HepG2 (cell line): Measurements from ENCODE around the gene MYH3. TPM values are rescaled to one million over a fixed set of nuclear protein-coding genes. Genes with fewer than 3 reads are reported as not detected.

Experiments used
- ATAC-seq: fragments of 200-7000 bp; cut with Tn5 transposase; 3 replicates; pipeline ENCODE4 v1.9.1; 2020; ENCODE audit warnings: mild to moderate bottlenecking, moderate library complexity
- BruUV-seq: library from RNA; stranded (reverse); fragments of 400-500 nt; replicated peaks from 2 replicates; lab custom pipeline; 2021; lab: Mats Ljungman, UMichigan
- CTCF ChIA-PET: fragments of 300-600 bp; formaldehyde crosslinking; extraction: SDS; loops from one replicate; lab custom pipeline; 2021; ENCODE audit warnings: low total read pairs, inconsistent platforms, low intra/inter-chr PET ratio; lab: Yijun Ruan, JAX
- POLR2A ChIA-PET: fragments of 350-600 bp; sonication (Branson Sonifier 250); formaldehyde crosslinking; loops from one replicate; lab custom pipeline; 2020; ENCODE audit warnings: antibody characterized with exemption, inconsistent platforms; lab: Yijun Ruan, JAX
- DNase-seq: peaks from one replicate; pipeline ENCODE4 v3.0.0-alpha.2; 2015; ENCODE audit warnings: low spot score
- FAIRE-seq: peaks from 3 replicates; lab custom pipeline; 2011; peaks lifted over from hg19 to GRCh38; lab: Jason Lieb, UNC
- H2AFZ ChIP-seq: one replicate; pipeline ENCODE4 v1.6.1; 2011; ENCODE audit warnings: low read length, inconsistent platforms
- H3K27ac ChIP-seq: fragments of 300-600 bp; 3 replicates; pipeline ENCODE4 v1.8.0; 2011; ENCODE audit warnings: mixed run types, mild to moderate bottlenecking, mixed read lengths, low read length, inconsistent platforms; ENCODE audit not compliant: insufficient read depth; ENCODE audit errors: extremely low read length
- H3K27me3 ChIP-seq, 2 experiments: fragments of 200-600 bp in 1 of 2; 2 replicates in 1 of 2; 3 replicates in 1 of 2; pipeline versions ENCODE4 v1.6.0 to v1.8.0; 2011; ENCODE audit warnings: low read length in 2 of 2, mild to moderate bottlenecking in 2 of 2, moderate library complexity in 2 of 2, inconsistent platforms in 1 of 2; ENCODE audit not compliant: insufficient read depth in 2 of 2, control insufficient read depth in 1 of 2
- H3K36me3 ChIP-seq, 2 experiments: fragments of 200-600 bp in 1 of 2; replicated peaks in 1 of 2; 2 replicates in 1 of 2; 3 replicates in 1 of 2; pipeline versions ENCODE4 v1.5.1 to v1.8.0; 2011; ENCODE audit warnings: low read length in 2 of 2, inconsistent platforms in 1 of 2; ENCODE audit not compliant: insufficient read depth in 2 of 2, control insufficient read depth in 1 of 2
- H3K4me1 ChIP-seq: 2 replicates; pipeline ENCODE4 v1.5.1; 2012; ENCODE audit warnings: low read length, inconsistent platforms; ENCODE audit not compliant: insufficient read depth
- H3K4me2 ChIP-seq: 2 replicates; pipeline ENCODE4 v1.6.0; 2011; ENCODE audit warnings: low read depth, low read length, inconsistent platforms
- H3K4me3 ChIP-seq, 3 experiments: fragments of 200-600 bp in 1 of 3; sonication (generic), shearing (Covaris generic) in 1 of 3; replicated peaks in 1 of 3; 2 replicates each; pipeline ENCODE4 v1.5.1; 2011 to 2016; ENCODE audit warnings: low read length in 3 of 3, inconsistent platforms in 2 of 3, low read depth in 2 of 3, mild to moderate bottlenecking in 2 of 3, control low read depth in 1 of 3, mixed read lengths in 1 of 3; ENCODE audit not compliant: insufficient read depth in 1 of 3
- H3K79me2 ChIP-seq: one replicate; pipeline ENCODE4 v1.6.1; 2011; ENCODE audit warnings: low read length, inconsistent platforms; ENCODE audit not compliant: insufficient read depth
- H3K9ac ChIP-seq: 2 replicates; pipeline ENCODE4 v1.6.0; 2011; ENCODE audit warnings: mild to moderate bottlenecking, low read depth, low read length, inconsistent platforms; ENCODE audit not compliant: insufficient read depth
- H3K9me3 ChIP-seq: 2 replicates; pipeline ENCODE4 v1.5.1; 2012; ENCODE audit warnings: mild to moderate bottlenecking, low read length
- H4K20me1 ChIP-seq: 2 replicates; pipeline ENCODE4 v1.6.0; 2011; ENCODE audit warnings: inconsistent platforms, mild to moderate bottlenecking, low read length, moderate library complexity; ENCODE audit not compliant: insufficient read depth
- GFI1 ChIP-seq: sonication (generic); formaldehyde crosslinking; IDR thresholded peaks from 2 replicates; pipeline ENCODE4 v1.5.0; 2020; ENCODE audit warnings: missing genetic modification reagents, mild to moderate bottlenecking, borderline replicate concordance
- IRF9 ChIP-seq: sonication (generic); formaldehyde crosslinking; IDR thresholded peaks from 2 replicates; pipeline ENCODE4 v1.8.0; 2022; ENCODE audit warnings: missing genetic modification reagents, mild to moderate bottlenecking, borderline replicate concordance
- MATR3 ChIP-seq: sonication (generic); formaldehyde crosslinking; IDR thresholded peaks from 2 replicates; pipeline ENCODE4 v1.4.0; 2020; ENCODE audit warnings: missing genetic modification reagents
- MBNL3 ChIP-seq: fragments of 250-450 bp; sonication (Bioruptor Pico); conservative IDR thresholded peaks from 2 replicates; pipeline ENCODE4 v1.8.0; 2022; ENCODE audit warnings: mild to moderate bottlenecking, inconsistent platforms
- NCOA5 ChIP-seq: sonication (generic); formaldehyde crosslinking; IDR thresholded peaks from 2 replicates; pipeline ENCODE4 v1.4.0; 2020; ENCODE audit warnings: missing genetic modification reagents
- PAX8 ChIP-seq: sonication (generic); formaldehyde crosslinking; IDR thresholded peaks from 2 replicates; pipeline ENCODE4 v1.8.0; 2022; ENCODE audit warnings: mild to moderate bottlenecking, missing genetic modification reagents, borderline replicate concordance
- SMAD9 ChIP-seq: sonication (generic); formaldehyde crosslinking; IDR thresholded peaks from 2 replicates; pipeline ENCODE4 v1.5.1; 2020; ENCODE audit warnings: mild to moderate bottlenecking, missing genetic modification reagents
- SRY ChIP-seq: sonication (generic); formaldehyde crosslinking; IDR thresholded peaks from 2 replicates; pipeline ENCODE4 v1.8.0; 2022; ENCODE audit warnings: mild to moderate bottlenecking, missing genetic modification reagents
- ZBED4 ChIP-seq: sonication (generic); formaldehyde crosslinking; IDR thresholded peaks from 2 replicates; pipeline ENCODE4 v1.4.0; 2020; ENCODE audit warnings: missing genetic modification reagents, borderline replicate concordance
- ZNF331 ChIP-seq: sonication (generic); formaldehyde crosslinking; IDR thresholded peaks from 2 replicates; pipeline ENCODE4 v1.4.0; 2020; ENCODE audit warnings: missing genetic modification reagents
- ZNF558 ChIP-seq: sonication (generic); formaldehyde crosslinking; IDR thresholded peaks from 2 replicates; pipeline ENCODE4 v1.9.0; 2022; ENCODE audit warnings: mild to moderate bottlenecking, missing genetic modification reagents, borderline replicate concordance
- WGBS: methylation state at CpG from one replicate; pipeline ENCODE4 v1.1.6; 2017; ENCODE audit warnings: low lambda C conversion rate; 5-methylcytosine and 5-hydroxymethylcytosine counted together
- in situ Hi-C: cut with HindIII; loops from 2 replicates; pipeline ENCODE4 v1.10.0; 2017; ENCODE audit warnings: low pct_unique_long_range_greater_than_20kb; ENCODE audit not compliant: extremely low pct_ligation_motif_present
- intact Hi-C: fragments of 100-400 bp; cut with micrococcal nuclease; formaldehyde crosslinking; loops from one replicate; pipeline ENCODE4 v1.10.0; 2022; ENCODE audit not compliant: unreplicated experiment
- polyA plus RNA-seq, 8 experiments: library from polyadenylated mRNA; depleted of rRNA in 3 of 8; stranded (reverse) in 7 of 8; unstranded in 1 of 8; fragments of >200 nt; fragmentation: Illumina TruSeq in 4 of 8; extraction: Trizol in 4 of 8; gene quantifications; 2 replicates each; pipeline versions ENCODE4 v1.2.1 to v1.2.3, GENCODE V29; 2011 to 2016; ENCODE audit warnings: low read depth in 4 of 8, missing spikeins in 1 of 8, mixed read lengths in 1 of 8; ENCODE audit not compliant: insufficient read depth in 1 of 8
- total RNA-seq, 5 experiments: library from RNA; depleted of rRNA; stranded (reverse); fragments of >200 nt; fragmentation: Illumina TruSeq; extraction: Trizol; gene quantifications; 2 replicates each; pipeline ENCODE4 v1.2.3, GENCODE V29; 2016; ENCODE audit warnings: low read depth in 1 of 5
- TF ChIP-seq, protein P1 (sequence below): sonication (generic); formaldehyde crosslinking; IDR thresholded peaks from 2 replicates; pipeline ENCODE4 v1.4.0; 2020; ENCODE audit warnings: missing genetic modification reagents; ENCODE audit errors: not compliant biosample characterization

The MYH3 gene
- total and polyA plus RNA-seq, 2 of the 13 experiments (the other 11 are each of a cell fraction or from before 2014, with no cell fraction given): 2.5 to 4.5 TPM

- TF ChIP-seq ZBED4 (CRISPR knock-in tag) (no peak), GFI1 (CRISPR knock-in tag) (no peak), NCOA5 (CRISPR knock-in tag) (no peak)
- TF ChIP-seq, protein P1, sequence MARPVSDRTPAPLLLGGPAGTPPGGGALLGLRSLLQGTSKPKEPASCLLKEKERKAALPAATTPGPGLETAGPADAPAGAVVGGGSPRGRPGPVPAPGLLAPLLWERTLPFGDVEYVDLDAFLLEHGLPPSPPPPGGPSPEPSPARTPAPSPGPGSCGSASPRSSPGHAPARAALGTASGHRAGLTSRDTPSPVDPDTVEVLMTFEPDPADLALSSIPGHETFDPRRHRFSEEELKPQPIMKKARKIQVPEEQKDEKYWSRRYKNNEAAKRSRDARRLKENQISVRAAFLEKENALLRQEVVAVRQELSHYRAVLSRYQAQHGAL (CRISPR knock-in tag): no peak
These were observed 23.2 kb downstream of the MYH3 start (continued) for GRCh38 chr17:10633738-10634379.

DNA sequence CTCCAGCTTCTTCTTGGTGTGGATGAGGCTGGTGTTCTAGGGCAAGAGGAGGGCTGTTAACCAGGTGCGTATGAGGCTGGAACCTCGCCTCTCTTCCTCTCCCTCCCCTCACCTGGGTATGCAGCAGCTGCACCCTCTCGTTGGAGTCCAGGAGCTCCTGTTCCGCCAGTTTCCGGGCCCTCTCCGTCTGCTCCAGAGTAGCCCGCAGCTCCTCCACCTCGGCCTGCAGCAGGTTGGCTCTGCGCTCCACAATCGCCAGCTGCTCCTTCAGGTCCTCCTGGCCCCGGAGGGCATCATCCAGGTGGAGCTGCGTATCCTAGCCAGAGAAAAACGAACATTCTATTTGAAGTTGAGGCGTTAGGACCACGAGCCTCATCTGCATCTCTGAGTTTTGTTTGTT is 25.4 kb downstream of the MYH3 start:
- TF ChIP-seq SRY (CRISPR knock-in tag) (no peak), ZNF331 (CRISPR knock-in tag) (no peak), MBNL3 (no peak), SMAD9 (no peak), PAX8 (CRISPR knock-in tag) (no peak), IRF9 (CRISPR knock-in tag) (no peak), MATR3 (CRISPR knock-in tag) (no peak), ZNF558 (CRISPR knock-in tag) (no peak)
- Histone ChIP-seq H3K4me2 (no peak overlapping the region), H2AFZ (no peak overlapping the region), H3K4me3 (no peak overlapping the region), H3K4me1 (no peaks in the 10 kb centered on the region), H3K9me3 (no peaks in the 10 kb centered on the region), H3K36me3 (peaks cover 1 to 5% of the 10 kb centered on the region in 2 experiments; a peak in 1 of 5 replicates), H4K20me1 (no peaks in the 10 kb centered on the region), H3K9ac (no peak overlapping the region), H3K27ac (no peak overlapping the region), H3K79me2 (no peaks in the 10 kb centered on the region), H3K27me3 (no peaks in the 10 kb centered on the region)
- CTCF ChIA-PET: interaction anchor here (1.4 kb wide), 1 partner anchor 213 kb away, joined by 7 read pairs; no protein-coding TSS in a partner anchor
- intact Hi-C loops: no loop called here
- no peak for ATAC-seq
- 73% methylated on average over 7 of the region's 15 CpGs for WGBS
- DNase-seq: no peak
- POLR2A ChIA-PET: no interaction called here
- FAIRE-seq: no peak
- in situ Hi-C loops: no loop called here
- no TSS peak for BruUV-seq
